Measurements from ENCODE around the gene HIBADH. TPM values are rescaled to one million over a fixed set of nuclear protein-coding genes. Genes with fewer than 3 reads are reported as not detected.

HIBADH gene
- total RNA-seq, 1 experiment from 2014 or later, result 23.2 TPM

GRCh38 chr7:27605689-27606269, 56.9 kb downstream of the HIBADH start:
- Histone ChIP-seq H3K23me2 (ENCODE audit: insufficient read length, low read depth, low read length, poor library complexity, severe bottlenecking) (no peaks in the 10 kb centered on the region), H3K79me1 (ENCODE audit: insufficient read depth, low read depth, low read length, poor library complexity, severe bottlenecking) (no peaks in the 10 kb centered on the region), H2BK120ac (ENCODE audit: low read depth, low read length, poor library complexity, severe bottlenecking) (no peak overlapping the region), H3K14ac (ENCODE audit: insufficient read depth, low read length) (no peak overlapping the region), H2AK5ac (ENCODE audit: insufficient read length, low read length) (no peak overlapping the region), H3K4me1 (ENCODE audit: insufficient read depth, low read length) (no peaks in the 10 kb centered on the region), H2BK20ac (ENCODE audit: low read depth, low read length, poor library complexity, severe bottlenecking) (no peak overlapping the region), H4K20me1 (ENCODE audit: control insufficient read depth, insufficient read depth, insufficient read length) (no peaks in the 10 kb centered on the region), H3K23ac (ENCODE audit: insufficient read length, low read depth, low read length) (no peak overlapping the region), H4K5ac (ENCODE audit: insufficient read length, low read depth, low read length) (no peak overlapping the region), H3K56ac (ENCODE audit: insufficient read length, low read depth, low read length) (no peak overlapping the region), H2BK12ac (ENCODE audit: insufficient read length, low read depth, low read length) (no peak overlapping the region), H2BK15ac (ENCODE audit: low read depth, low read length) (no peak overlapping the region), H3K4me2 (ENCODE audit: insufficient read depth, insufficient read length, low read length) (no peak overlapping the region), H3T11ph (ENCODE audit: low read length) (no peak overlapping the region), H3K27me3 (ENCODE audit: insufficient read depth, low read length) (no peaks in the 10 kb centered on the region), H4K91ac (ENCODE audit: insufficient read length, low read depth, low read length) (no peak overlapping the region), H3K79me2 (ENCODE audit: insufficient read depth, low read length) (no peaks in the 10 kb centered on the region), H2AFZ (ENCODE audit: low read length) (no peak overlapping the region), H3K4ac (ENCODE audit: low read depth, low read length) (no peak overlapping the region), H2BK5ac (ENCODE audit: insufficient read length, low read length) (no peak overlapping the region), H4K8ac (replicated peaks; ENCODE audit: insufficient read length, low read depth, low read length) (no peak overlapping the region), H3K27ac (ENCODE audit: insufficient read length, low read depth, low read length) (no peak overlapping the region), H3K9me3 (ENCODE audit: control insufficient read depth, low read depth, low read length) (no peaks in the 10 kb centered on the region), H3K9ac (ENCODE audit: extremely low read depth, insufficient read length, low read length) (no peak overlapping the region), H3K18ac (ENCODE audit: insufficient read length, low read depth, low read length) (no peak overlapping the region)
- no peaks in the 10 kb centered on the region for H3K9me3 Mint-ChIP-seq
- no peaks in the 10 kb centered on the region for H3K27me3 Mint-ChIP-seq (ENCODE audit: low read depth)
- no peaks in the 10 kb centered on the region for H3K36me3 Mint-ChIP-seq (ENCODE audit: insufficient read depth in 1 of 3, low read depth in 3 of 3)
- peaks cover 53 to 59% of the 10 kb centered on the region in 2 experiments for H3K4me1 Mint-ChIP-seq
- WGBS (ENCODE audit: extremely low coverage, insufficient read length, low lambda C conversion rate), result 100% methylated on average over 1 of the region's 2 CpGs
- TF ChIP-seq CTCF (conservative IDR thresholded peaks at IDR 0.05), result peak; percentile 71
- peak overlapping the region in 1 of 3 experiments; percentile 48; a peak in 1 of 7 replicates for H3K27ac Mint-ChIP-seq
- no peak for DNase-seq
- no peak overlapping the region for H3K4me3 Mint-ChIP-seq

All from H9 (cell line).